SIG-M5 treated with dmso at 0.1 percent for 504 hours (cell line): ENCODE data around the gene C1QTNF12.

Experiments
- DNase-seq: peaks from one replicate; lab custom pipeline; 2025; ENCODE audit not compliant: unreplicated experiment; lab: John Stamatoyannopoulos, UW

C1QTNF12 gene

GRCh38 chr1:1241588-1242219 lies 4.8 kb downstream of the C1QTNF12 start:
- DNase-seq = no peak

DNA sequence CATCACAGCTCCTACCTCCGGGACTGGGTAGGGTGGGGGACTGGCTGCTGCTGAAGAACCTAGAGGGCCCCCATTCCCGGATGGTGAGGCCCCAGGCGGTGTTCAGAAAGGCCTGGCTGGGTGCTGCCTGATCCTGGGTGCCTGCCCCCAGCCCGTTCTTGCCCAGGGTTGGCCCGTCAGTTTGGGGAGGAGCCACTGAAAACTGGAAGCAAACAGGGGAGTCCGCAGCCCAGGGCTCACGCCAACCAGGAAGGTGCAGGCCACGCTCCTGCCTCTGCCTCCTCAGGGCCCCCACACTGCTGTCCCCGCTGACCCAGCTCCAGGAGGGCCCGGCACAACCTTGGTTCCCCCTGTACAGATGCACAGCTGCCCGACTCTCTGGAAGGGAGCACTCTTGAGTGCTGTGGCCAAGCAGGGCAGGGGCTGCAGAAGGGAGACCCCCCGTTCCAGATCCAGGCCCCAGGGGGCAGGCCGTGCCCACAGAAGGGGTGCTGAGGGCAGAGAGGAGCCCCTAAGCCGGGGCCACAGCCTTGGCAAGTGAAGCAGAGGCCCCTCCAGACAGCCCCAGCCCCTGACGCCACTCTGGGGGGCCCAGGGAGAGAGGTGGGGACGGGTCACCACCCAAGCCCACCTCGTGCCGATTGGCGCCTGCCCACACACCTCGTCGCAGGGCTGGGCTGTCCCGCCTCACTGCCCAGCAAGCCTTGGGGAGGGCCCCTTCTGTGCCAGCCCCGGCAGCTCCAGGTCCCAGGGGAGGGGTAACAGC lies 5.5 kb downstream of the C1QTNF12 start:
- no peak for DNase-seq

DNA sequence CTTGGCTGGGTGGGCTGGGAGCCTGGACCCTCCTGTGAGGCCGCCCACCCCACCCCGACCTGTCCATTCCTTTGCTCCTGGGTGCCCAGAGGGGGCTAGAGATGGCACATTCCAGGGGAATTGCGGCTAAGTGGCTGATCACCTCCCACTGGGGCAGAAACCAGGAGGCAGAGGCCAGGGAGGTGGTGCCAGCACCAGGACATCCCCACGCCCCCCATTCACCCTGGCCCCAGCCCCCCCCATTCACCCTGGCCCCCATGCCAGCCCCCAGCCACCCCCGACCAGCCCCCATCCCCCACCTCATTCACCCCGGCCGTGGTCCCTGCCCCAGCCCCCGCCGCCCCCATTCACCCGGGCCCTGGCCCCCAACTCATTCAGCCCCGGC lies 6.2 kb downstream of the C1QTNF12 start:
- DNase-seq = no peak

GRCh38 chr1:1239614-1240347 lies 6.7 kb downstream of the C1QTNF12 start:
- no peak for DNase-seq

GRCh38 chr1:1239227-1239613 lies 7.3 kb downstream of the C1QTNF12 start:
- DNase-seq = no peak

- DNase-seq = no peak
These were observed 7.8 kb downstream of the C1QTNF12 start for GRCh38 chr1:1238702-1239178.

GRCh38 chr1:1237874-1238701 lies 8.4 kb downstream of the C1QTNF12 start:
- DNase-seq = no peak

- DNase-seq = no peak
These were observed 9.3 kb downstream of the C1QTNF12 start for GRCh38 chr1:1236945-1237873.

DNA sequence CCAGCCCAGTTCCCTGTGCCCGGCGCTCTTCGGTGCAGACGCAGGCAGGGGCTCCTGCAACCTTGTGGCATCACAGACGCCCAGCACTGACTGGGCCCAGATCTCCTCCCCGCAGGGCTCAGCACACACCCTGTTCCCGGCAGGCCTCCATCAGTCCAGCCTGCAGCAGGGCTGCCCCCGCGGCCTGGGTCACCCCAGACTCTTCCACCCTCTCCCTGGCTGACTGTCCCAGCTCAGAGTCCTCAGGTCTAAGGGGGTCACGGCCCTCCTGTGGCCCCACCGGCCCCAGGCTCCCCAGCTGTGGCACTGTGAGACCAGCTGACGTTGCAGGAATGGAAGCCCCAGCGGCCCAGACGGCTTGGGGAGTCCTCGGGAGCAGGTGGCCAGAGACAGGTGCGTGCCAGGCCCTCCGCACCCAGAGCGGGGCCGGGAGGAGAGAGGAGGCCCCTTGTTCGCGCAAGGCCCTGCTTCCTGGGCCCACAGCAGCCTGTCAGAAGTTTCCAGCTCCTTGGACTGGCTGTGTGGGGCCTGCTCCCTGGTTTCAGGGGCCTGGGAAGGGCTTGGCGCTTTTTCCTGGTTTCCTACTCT lies 10.3 kb downstream of the C1QTNF12 start:
- no peak for DNase-seq

- DNase-seq = no peak
These were observed 11.3 kb downstream of the C1QTNF12 start for GRCh38 chr1:1235016-1235744.

DNA sequence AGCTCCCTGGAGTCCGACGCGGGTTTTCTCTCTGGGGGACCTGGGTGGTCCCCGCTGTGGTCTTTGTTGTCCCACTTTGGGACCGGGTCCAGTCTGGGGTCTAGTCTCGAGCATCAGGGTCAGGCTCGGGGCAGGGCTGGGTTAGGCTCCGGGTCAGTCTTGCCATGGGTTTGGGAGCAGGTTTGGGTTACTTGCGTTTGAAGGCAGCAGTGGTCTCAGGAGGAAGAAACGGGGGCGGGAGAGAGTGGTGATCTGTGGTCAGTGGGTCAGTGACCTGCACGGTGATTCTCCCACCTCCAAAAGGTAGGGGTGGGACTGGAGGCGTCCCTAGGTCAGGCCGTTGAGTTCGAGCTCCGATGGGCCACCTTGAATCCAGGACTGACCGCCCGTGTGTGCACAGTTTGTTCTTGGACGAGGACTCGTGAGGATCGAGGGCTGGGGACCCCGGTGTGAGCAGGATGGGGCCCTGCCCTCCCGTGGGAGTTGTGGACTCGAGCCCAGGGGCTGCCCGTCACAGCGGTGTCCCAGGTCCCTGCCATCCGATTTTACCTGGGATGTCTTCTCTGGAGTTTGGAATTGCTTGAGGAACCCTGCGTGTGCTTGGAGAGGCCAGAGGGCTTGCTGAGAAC lies 12.2 kb downstream of the C1QTNF12 start:
- no peak for DNase-seq

DNA sequence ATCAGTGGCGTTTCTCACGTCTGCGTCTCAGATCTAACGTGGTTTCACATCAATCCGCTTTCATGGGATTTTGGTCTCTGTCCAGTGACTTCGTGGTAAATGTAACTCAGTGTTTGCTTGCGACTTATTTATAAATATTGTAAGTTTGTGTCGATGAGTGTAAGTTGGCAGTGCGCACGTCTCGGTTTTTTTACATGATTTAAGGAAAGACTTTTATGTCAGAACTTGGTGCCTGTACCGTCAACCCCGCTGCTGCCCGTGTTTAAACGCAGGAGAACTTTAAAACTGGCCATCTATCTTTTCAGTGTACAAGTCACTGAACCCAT lies 13.0 kb downstream of the C1QTNF12 start:
- no peak for DNase-seq

GRCh38 chr1:1232796-1233566 lies 13.5 kb downstream of the C1QTNF12 start:
- DNase-seq = no peak

DNA sequence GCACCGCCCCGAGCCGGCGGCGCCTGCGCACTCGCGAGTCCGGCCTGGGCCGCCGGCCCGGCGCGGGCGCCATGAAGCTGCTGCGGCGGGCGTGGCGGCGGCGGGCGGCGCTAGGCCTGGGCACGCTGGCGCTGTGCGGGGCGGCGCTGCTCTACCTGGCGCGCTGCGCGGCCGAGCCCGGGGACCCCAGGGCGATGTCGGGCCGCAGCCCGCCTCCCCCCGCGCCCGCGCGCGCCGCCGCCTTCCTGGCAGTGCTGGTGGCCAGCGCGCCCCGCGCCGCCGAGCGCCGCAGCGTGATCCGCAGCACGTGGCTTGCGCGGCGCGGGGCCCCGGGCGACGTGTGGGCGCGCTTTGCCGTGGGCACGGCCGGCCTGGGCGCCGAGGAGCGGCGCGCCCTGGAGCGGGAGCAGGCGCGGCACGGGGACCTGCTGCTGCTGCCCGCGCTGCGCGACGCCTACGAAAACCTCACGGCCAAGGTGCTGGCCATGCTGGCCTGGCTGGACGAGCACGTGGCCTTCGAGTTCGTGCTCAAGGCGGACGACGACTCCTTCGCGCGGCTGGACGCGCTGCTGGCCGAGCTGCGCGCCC lies 14.2 kb downstream of the C1QTNF12 start, which contains the start of gene B3GALT6:
Gene B3GALT6, plus strand, starts transcription at position 30 of the 588 bp plus-strand sequence. Its CDS starts 42 bp downstream, at position 72.
- no peak for DNase-seq

DNA sequence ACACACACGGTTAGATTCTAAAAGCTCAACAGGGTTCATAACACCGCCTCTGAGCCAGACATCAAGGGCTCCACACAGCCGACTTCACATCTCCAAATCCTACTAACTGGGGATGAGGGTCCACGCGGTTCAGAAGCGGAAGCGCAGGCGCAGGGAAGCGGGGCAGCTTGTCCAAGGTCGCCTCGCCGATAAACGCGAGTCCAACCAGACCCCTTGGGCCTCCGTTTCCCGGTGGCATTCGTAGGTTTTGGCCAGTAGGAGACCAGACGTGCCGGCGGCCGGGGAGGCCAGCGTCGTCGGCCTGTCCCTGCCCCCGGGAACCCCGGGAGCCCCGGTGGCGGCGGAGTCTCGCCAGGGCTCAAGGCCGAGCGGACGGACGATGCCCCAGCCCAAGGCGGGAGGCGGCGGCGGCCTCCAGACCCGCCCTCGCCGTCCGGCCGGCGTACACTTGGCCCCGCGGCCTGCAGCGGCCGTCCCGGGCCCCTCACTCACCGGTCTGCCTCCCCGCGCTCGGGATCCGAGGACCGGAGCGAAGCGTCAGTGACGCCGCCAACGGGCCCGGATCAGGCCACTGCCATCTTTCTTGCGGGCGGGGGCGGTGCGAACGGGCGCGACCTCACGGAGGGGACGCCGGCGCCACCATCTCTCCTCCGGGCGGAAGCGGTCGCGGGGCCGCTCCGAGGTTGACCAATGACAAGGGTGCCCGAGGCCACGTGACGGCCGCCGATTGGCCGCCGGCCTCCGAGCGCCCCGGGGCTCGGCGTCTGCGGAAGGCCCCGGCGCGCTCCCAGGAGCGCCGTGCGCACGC lies 14.9 kb downstream of the C1QTNF12 start, which contains the start of gene SDF4:
Gene SDF4, minus strand, starts transcription at position 602 of the 808 bp plus-strand sequence. CDS start 3,229 bp downstream, outside the sequence.
- DNase-seq = peak; percentile 90

GRCh38 chr1:1230656-1231399 lies 15.7 kb downstream of the C1QTNF12 start:
- DNase-seq = peak; percentile 27
